DMS 273 (cell line): ENCODE data around the gene SLC32A1.
A peak's percentile ranks its signal among the peaks of the same experiment; 100 is the strongest.

Experiments used
- DNase-seq: peaks from one replicate; lab custom pipeline; 2025; ENCODE audit not compliant: unreplicated experiment; lab: John Stamatoyannopoulos, UW

SLC32A1 gene

GRCh38 chr20:38723848-38724625, at the start of gene SLC32A1:
SLC32A1 (plus strand) TSS chr20:38724486; CDS start chr20:38724725, 239 bp downstream.
- DNase-seq, result peak; percentile 52

GRCh38 chr20:38674765-38675133, 49.5 kb upstream of the SLC32A1 start:
- DNase-seq, result no peak

- no peak for DNase-seq
Measured at GRCh38 chr20:38676576-38676975, 47.7 kb upstream of the SLC32A1 start.

GRCh38 chr20:38680500-38681306, 43.6 kb upstream of the SLC32A1 start:
- DNase-seq, result peak; percentile 32

- no peak for DNase-seq
Measured at GRCh38 chr20:38685271-38685670, 39.0 kb upstream of the SLC32A1 start.

GRCh38 chr20:38685853-38686473, 38.3 kb upstream of the SLC32A1 start:
- DNase-seq, result peak; percentile 43

- peak; percentile 76 for DNase-seq
Measured at GRCh38 chr20:38692436-38693411, 31.6 kb upstream of the SLC32A1 start.

GRCh38 chr20:38697306-38697705, 27.0 kb upstream of the SLC32A1 start:
- DNase-seq, result no peak

GRCh38 chr20:38698541-38698940, 25.7 kb upstream of the SLC32A1 start:
- DNase-seq, result no peak

- DNase-seq, result no peak
Measured at GRCh38 chr20:38700141-38700540, 24.1 kb upstream of the SLC32A1 start.

- DNase-seq, result no peak
Measured at GRCh38 chr20:38700926-38701325, 23.4 kb upstream of the SLC32A1 start.

- DNase-seq, result no peak
Measured at GRCh38 chr20:38703526-38703925, 20.8 kb upstream of the SLC32A1 start.

- DNase-seq, result no peak
Measured at GRCh38 chr20:38704136-38704535, 20.1 kb upstream of the SLC32A1 start.

- peak; percentile 73 for DNase-seq
Measured at GRCh38 chr20:38706509-38706908, 17.8 kb upstream of the SLC32A1 start.

GRCh38 chr20:38714308-38714707, 10.0 kb upstream of the SLC32A1 start:
- DNase-seq, result no peak

GRCh38 chr20:38715646-38716045, 8.6 kb upstream of the SLC32A1 start:
- DNase-seq, result no peak

- DNase-seq, result no peak
Measured at GRCh38 chr20:38722683-38723016, 1.6 kb upstream of the SLC32A1 start.

- peak; percentile 59 for DNase-seq
Measured at GRCh38 chr20:38723017-38723847, 1.1 kb upstream of the SLC32A1 start.

- no peak for DNase-seq
Measured at GRCh38 chr20:38724626-38725147, 401 bp downstream of the SLC32A1 start.
